Ovary (tissue), 9 donors: ENCODE measurements around the gene TRIP11. TPM values are rescaled to one million over a fixed set of nuclear protein-coding genes. Genes with fewer than 3 reads are reported as not detected.

ENCODE experiments used
- DNase-seq, 5 donors: peaks; one replicate each; pipeline ENCODE4 v3.0.0-alpha.2; 2019 to 2020
- H3K27ac ChIP-seq, 2 donors: fragments of 200-600 bp; one replicate each; pipeline versions ENCODE4 v1.5.1 to v1.8.0; 2019 to 2022
- H3K27me3 ChIP-seq: fragments of 200-600 bp; one replicate; pipeline ENCODE4 v1.8.0; 2022
- H3K36me3 ChIP-seq: fragments of 200-600 bp; sonication (generic); one replicate; pipeline ENCODE4 v1.5.1; 2019
- H3K4me1 ChIP-seq: one replicate; pipeline ENCODE4 v1.8.1; 2013; ENCODE audit warnings: mild to moderate bottlenecking, moderate library complexity; ENCODE audit not compliant: insufficient read depth
- H3K4me3 ChIP-seq: fragments of 200-600 bp; sonication (generic); one replicate; pipeline ENCODE4 v1.5.1; 2017
- H3K9me3 ChIP-seq, 2 donors: fragments of 200-600 bp in 1 of 2; sonication (generic) in 1 of 2; one replicate each; pipeline versions ENCODE4 v1.5.1 to v1.8.1; 2013 to 2019; ENCODE audit warnings: mild to moderate bottlenecking in 1 of 2, moderate library complexity in 1 of 2
- CTCF ChIP-seq, 3 donors: fragments of 450-650 bp in 2 of 3; fragments of 200-600 bp in 1 of 3; IDR thresholded peaks; one replicate each; pipeline versions ENCODE4 v1.5.1 to v1.8.0; 2016 to 2022; ENCODE audit warnings: antibody characterized with exemption in 3 of 3, mild to moderate bottlenecking in 1 of 3
- EP300 ChIP-seq: sonication (generic); formaldehyde crosslinking; IDR thresholded peaks from one replicate; pipeline ENCODE4 v1.6.1; 2017; ENCODE audit warnings: antibody characterized with exemption
- POLR2A ChIP-seq: fragments of 450-650 bp; IDR thresholded peaks from one replicate; pipeline ENCODE4 v1.6.1; 2017; ENCODE audit warnings: antibody characterized with exemption, mild to moderate bottlenecking, moderate library complexity
- WGBS, 3 donors: extraction: QIAGEN DNeasy Blood & Tissue Kit in 1 of 3; methylation state at CpG; one replicate each; pipeline versions ENCODE4 v1.1.5 to v1.1.7; 2013 to 2017; 5-methylcytosine and 5-hydroxymethylcytosine counted together
- intact Hi-C, 4 donors: fragments of 100-400 bp; cut with DNase I; formaldehyde crosslinking; loops; one replicate each; pipeline versions ENCODE4 v1.11.0 to v1.15.1; 2022 to 2023
- polyA plus RNA-seq, 2 donors: library from polyadenylated mRNA; stranded (reverse); fragments of 200-250 nt in 1 of 2; fragments of 350-450 nt in 1 of 2; fragmentation: Illumina TruSeq in 1 of 2; extraction: RNeasy Lipid Tissue Mini Kit (QIAGEN cat#74804) in 1 of 2; gene quantifications; one replicate each; pipeline ENCODE4 v1.2.3, GENCODE V29; 2013 to 2014
- total RNA-seq, 7 donors: library from RNA; depleted of rRNA in 2 of 7; stranded (reverse); fragments of >200 nt in 2 of 7; fragmentation: NEBNext Ultra II Directional in 3 of 7; extraction: Animal tissue kit (Norgen Biotek cat#: 25700) in 3 of 7; gene quantifications; one replicate each; pipeline versions ENCODE4 v1.1.0 to v1.2.4, GENCODE V29; 2016 to 2023
- donor health status: DM: no; HTN: no; CAD: no; lungs with moderate emphysema.
- donor health status: DM: no; HTN: no; CAD: no.
- donor health status: Bipolar disorder and iron deficiency.
- donor health status: DM: yes; HTN: yes; CAD: no.
- donor health status: DM: no; HTN: no; CAD: no.
- donor health status: DM: yes; HTN: yes; CAD: no.

TRIP11 gene
- total and polyA plus RNA-seq, 9 donors: 7.3 to 63.8 (median 49.3) TPM

GRCh38 chr14:91964724-91965123 is 75.1 kb downstream of the TRIP11 start:
- Histone ChIP-seq H3K27me3 (no peaks in the 10 kb centered on the region), H3K4me1 (no peaks in the 10 kb centered on the region), H3K27ac (no peak overlapping the region), H3K9me3 (no peaks in the 10 kb centered on the region), H3K4me3 (no peak overlapping the region), H3K36me3 (no peaks in the 10 kb centered on the region)
- 82 to 86% (median 83%) methylated on average over 4 of the region's 4 CpGs for WGBS, 3 donors
- TF ChIP-seq CTCF (IDR thresholded peaks at IDR 0.05) (no peak), EP300 (no peak), POLR2A (no peak)
- intact Hi-C loops: no loop called here
- DNase-seq: no peak

GRCh38 chr14:91964011-91964410 is 75.8 kb downstream of the TRIP11 start:
- no peak for DNase-seq
- Histone ChIP-seq H3K9me3 (no peaks in the 10 kb centered on the region), H3K4me3 (no peak overlapping the region), H3K27ac (no peak overlapping the region), H3K27me3 (no peaks in the 10 kb centered on the region), H3K4me1 (no peaks in the 10 kb centered on the region), H3K36me3 (no peaks in the 10 kb centered on the region)
- 4 to 13% (median 5%) methylated on average over 1 of the region's 1 CpG for WGBS, 3 donors
- no peak for TF ChIP-seq EP300
- intact Hi-C loops: no loop called here

GRCh38 chr14:91963465-91963864 is 76.4 kb downstream of the TRIP11 start:
- H3K4me1 ChIP-seq: no peaks in the 10 kb centered on the region
- H3K36me3 ChIP-seq: no peaks in the 10 kb centered on the region
- H3K9me3 ChIP-seq: no peaks in the 10 kb centered on the region
- H3K27ac ChIP-seq: no peak overlapping the region
- TF ChIP-seq POLR2A: no peak
- TF ChIP-seq EP300: no peak
- no peak for TF ChIP-seq CTCF (IDR thresholded peaks at IDR 0.05)
- H3K27me3 ChIP-seq: no peaks in the 10 kb centered on the region
- intact Hi-C loops: no loop called here
- DNase-seq: no peak
- 13 to 20% (median 15%) methylated on average over 6 of the region's 6 CpGs for WGBS, 3 donors
- no peak overlapping the region for H3K4me3 ChIP-seq

GRCh38 chr14:91961297-91962220 is 78.3 kb downstream of the TRIP11 start:
- H3K27ac ChIP-seq: no peak overlapping the region
- DNase-seq: no peak
- intact Hi-C loops: no loop called here
- H3K9me3 ChIP-seq: no peaks in the 10 kb centered on the region
- no peak for TF ChIP-seq EP300
- TF ChIP-seq CTCF (IDR thresholded peaks at IDR 0.05): no peak
- no peak for TF ChIP-seq POLR2A
- no peaks in the 10 kb centered on the region for H3K36me3 ChIP-seq
- H3K4me1 ChIP-seq: no peaks in the 10 kb centered on the region
- 51 to 59% (median 56%) methylated on average over 13 to 14 of the region's 14 CpGs for WGBS, 3 donors
- no peaks in the 10 kb centered on the region for H3K27me3 ChIP-seq
- no peak overlapping the region for H3K4me3 ChIP-seq

GRCh38 chr14:91957876-91958313 is 82.0 kb downstream of the TRIP11 start:
- DNase-seq: no peak
- intact Hi-C loops: no loop called here
- Histone ChIP-seq H3K27me3 (no peaks in the 10 kb centered on the region), H3K27ac (no peak overlapping the region), H3K36me3 (no peaks in the 10 kb centered on the region), H3K4me3 (no peak overlapping the region), H3K4me1 (peaks cover 4% of the 10 kb centered on the region), H3K9me3 (no peaks in the 10 kb centered on the region)
- WGBS, 3 donors: 85 to 91% (median 87%) methylated on average over 9 of the region's 9 CpGs
- TF ChIP-seq CTCF (IDR thresholded peaks at IDR 0.05): no peak
- TF ChIP-seq EP300: no peak
- TF ChIP-seq POLR2A: no peak
